Duodenal mucosa (tissue), 2 donors: Measurements from ENCODE around the gene XYLT1.
"Not testable (repeated sequence)": the region's sequence is repeated elsewhere in the genome, so short reads cannot be mapped to it uniquely, and the experiment has no call there.

ENCODE experiments used
- H3K27ac ChIP-seq: one replicate; pipeline ENCODE4 v1.7.0; 2013; ENCODE audit warnings: low read depth, low read length
- H3K27me3 ChIP-seq, 2 donors: one replicate each; pipeline ENCODE4 v1.7.0; 2013; ENCODE audit warnings: low read length in 2 of 2, control low read depth in 1 of 2; ENCODE audit not compliant: insufficient read depth in 2 of 2, control insufficient read depth in 1 of 2
- H3K36me3 ChIP-seq, 2 donors: one replicate each; pipeline ENCODE4 v1.7.0; 2013; ENCODE audit warnings: low read length in 2 of 2, control low read depth in 1 of 2; ENCODE audit not compliant: insufficient read depth in 2 of 2, control insufficient read depth in 1 of 2
- H3K4me1 ChIP-seq, 2 donors: one replicate each; pipeline ENCODE4 v1.7.0; 2013; ENCODE audit warnings: low read length in 2 of 2, control low read depth in 1 of 2; ENCODE audit not compliant: insufficient read depth in 2 of 2, control insufficient read depth in 1 of 2
- H3K4me3 ChIP-seq, 2 donors: one replicate each; pipeline ENCODE4 v1.7.0; 2013; ENCODE audit warnings: low read length in 2 of 2, low read depth in 1 of 2
- H3K9ac ChIP-seq, 2 donors: one replicate each; pipeline ENCODE4 v1.7.0; 2013; ENCODE audit warnings: low read length in 2 of 2, low read depth in 1 of 2
- H3K9me3 ChIP-seq, 2 donors: one replicate each; pipeline ENCODE4 v1.7.0; 2013; ENCODE audit warnings: low read length in 2 of 2, control low read depth in 1 of 2; ENCODE audit not compliant: control insufficient read depth in 1 of 2

XYLT1 gene

DNA sequence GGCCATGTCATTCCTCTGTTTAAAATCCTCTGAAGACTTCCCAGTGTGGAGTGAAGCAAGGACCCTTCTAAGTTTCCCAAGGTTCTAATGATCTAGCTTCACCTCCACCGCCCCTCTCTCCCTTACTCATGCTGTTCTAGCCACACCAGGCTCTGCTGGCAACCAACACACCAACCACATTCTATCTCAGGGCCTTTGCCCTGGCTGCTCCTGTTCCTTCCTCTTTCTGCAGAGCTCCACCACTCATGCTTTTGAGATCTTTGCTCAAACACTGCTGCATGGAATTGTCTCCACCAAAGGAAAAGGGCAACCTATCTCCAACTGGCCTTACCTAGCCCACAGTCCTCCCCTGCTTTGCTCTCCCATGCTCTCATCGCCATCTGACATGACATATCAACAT lies 128.7 kb downstream of the XYLT1 start:
- Histone ChIP-seq H3K4me1 (peaks cover 32 to 49% of the 10 kb centered on the region in 2 donors), H3K36me3 (no peaks in the 10 kb centered on the region), H3K27me3 (no peaks in the 10 kb centered on the region), H3K9me3 (no peaks in the 10 kb centered on the region), H3K9ac (no peak overlapping the region), H3K4me3 (no peak overlapping the region), H3K27ac (no peak overlapping the region)

DNA sequence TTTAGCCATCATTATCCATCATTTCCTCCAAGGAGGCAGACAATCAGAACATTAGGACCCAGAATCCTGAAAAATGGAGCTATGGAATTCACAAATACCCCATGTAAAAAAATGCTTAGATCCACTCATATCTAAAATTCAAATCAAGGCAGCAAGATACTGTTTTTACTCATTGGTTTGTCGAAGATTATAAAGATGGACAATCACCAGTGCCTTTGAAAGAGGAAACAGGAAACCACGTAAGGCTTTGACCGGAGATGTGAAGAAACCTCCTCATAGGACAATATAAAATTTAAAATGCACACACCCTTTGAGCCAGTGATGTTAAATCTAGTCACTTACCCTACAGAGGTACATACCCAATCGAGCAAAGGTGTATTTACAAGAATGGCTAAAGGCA lies 130.0 kb downstream of the XYLT1 start:
- Histone ChIP-seq H3K36me3 (no peaks in the 10 kb centered on the region), H3K9me3 (no peaks in the 10 kb centered on the region), H3K9ac (no peak overlapping the region), H3K4me1 (peaks cover 22 to 37% of the 10 kb centered on the region in 2 donors), H3K4me3 (no peak overlapping the region), H3K27me3 (no peaks in the 10 kb centered on the region), H3K27ac (no peak overlapping the region)

DNA sequence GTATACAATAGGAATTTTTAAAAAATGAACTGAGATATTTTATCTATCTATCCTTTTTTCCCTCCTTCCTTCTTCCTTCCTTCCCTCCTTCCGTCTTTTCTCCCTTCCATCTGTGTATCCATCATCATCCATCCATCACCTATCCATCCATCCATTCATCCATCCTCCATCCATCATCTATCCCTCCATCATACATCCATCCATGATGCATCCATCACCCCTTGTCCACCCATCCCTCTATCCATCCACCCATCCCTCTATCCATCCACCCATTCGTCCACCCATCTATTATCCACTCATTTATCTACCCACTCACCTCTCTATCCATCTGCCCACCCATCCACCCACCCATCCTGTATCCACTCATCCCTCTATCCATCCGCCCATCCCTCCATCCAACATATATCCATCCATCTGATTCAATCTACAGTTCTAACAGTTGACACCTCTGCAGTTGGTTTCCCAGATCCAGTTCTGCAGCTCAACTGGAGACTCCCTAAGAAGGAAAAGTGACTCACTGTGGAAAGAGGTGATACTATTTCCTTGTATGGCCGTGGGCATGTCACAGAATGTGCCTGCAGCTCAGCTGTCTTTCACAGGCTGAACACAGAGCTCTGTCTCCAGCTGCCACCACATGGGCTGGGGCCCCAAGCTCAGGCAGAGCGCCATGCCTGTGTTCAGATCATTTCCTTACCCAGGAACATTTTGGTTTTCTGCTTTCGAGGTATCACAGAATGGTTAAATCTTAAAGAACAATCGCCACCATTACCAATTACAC lies 130.8 kb downstream of the XYLT1 start:
- Histone ChIP-seq H3K4me3 (no peak overlapping the region), H3K27me3 (no peaks in the 10 kb centered on the region), H3K9ac (no peak overlapping the region), H3K9me3 (no peaks in the 10 kb centered on the region), H3K27ac (no peak overlapping the region), H3K36me3 (no peaks in the 10 kb centered on the region), H3K4me1 (peaks cover 16 to 32% of the 10 kb centered on the region in 2 donors)

DNA sequence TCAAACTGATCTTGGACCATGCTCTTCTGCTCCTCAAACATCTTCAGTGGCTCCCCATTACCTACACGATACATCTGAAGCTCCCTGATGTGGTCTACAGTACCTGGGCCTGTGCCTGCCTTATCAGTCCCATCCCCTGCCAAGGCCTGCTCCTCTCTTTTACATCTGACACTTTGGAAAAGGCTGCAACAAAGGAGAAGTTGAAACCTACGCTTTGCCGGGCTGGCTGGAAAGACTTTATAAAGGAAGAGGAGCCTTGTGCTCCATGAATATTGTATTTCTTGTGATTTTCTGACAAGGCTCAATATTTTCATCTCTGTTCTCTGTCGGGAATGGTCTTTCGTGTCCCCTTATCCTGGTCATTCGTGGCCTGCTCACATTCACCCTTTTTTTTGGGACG lies 132.5 kb downstream of the XYLT1 start:
- Histone ChIP-seq H3K27me3 (no peaks in the 10 kb centered on the region), H3K9me3 (no peaks in the 10 kb centered on the region), H3K4me3 (no peak overlapping the region), H3K27ac (no peak overlapping the region), H3K4me1 (peaks cover 15 to 24% of the 10 kb centered on the region in 2 donors), H3K9ac (no peak overlapping the region), H3K36me3 (no peaks in the 10 kb centered on the region)

DNA sequence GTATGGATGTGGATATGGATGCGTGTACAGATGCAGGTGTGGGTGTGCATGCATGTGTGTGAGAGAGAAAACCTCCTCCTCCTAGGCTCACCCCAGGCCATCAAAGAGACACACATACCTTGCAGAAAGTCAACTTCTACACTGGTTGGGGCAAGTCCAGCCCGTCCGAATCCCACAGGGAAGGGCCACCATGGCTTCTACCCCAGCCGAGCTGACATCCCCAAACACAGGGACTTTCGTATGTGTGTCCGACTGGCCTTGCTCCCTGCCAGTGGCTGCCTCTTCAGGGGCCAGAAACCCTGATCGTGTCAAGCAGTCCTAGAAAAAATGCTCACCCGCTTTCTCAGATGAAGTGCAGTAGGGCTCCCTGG lies 134.2 kb downstream of the XYLT1 start:
- Histone ChIP-seq H3K4me1 (peaks cover 7 to 12% of the 10 kb centered on the region in 2 donors), H3K36me3 (no peaks in the 10 kb centered on the region), H3K27ac (no peak overlapping the region), H3K9me3 (no peaks in the 10 kb centered on the region), H3K27me3 (no peaks in the 10 kb centered on the region), H3K9ac (no peak overlapping the region), H3K4me3 (no peak overlapping the region)

DNA sequence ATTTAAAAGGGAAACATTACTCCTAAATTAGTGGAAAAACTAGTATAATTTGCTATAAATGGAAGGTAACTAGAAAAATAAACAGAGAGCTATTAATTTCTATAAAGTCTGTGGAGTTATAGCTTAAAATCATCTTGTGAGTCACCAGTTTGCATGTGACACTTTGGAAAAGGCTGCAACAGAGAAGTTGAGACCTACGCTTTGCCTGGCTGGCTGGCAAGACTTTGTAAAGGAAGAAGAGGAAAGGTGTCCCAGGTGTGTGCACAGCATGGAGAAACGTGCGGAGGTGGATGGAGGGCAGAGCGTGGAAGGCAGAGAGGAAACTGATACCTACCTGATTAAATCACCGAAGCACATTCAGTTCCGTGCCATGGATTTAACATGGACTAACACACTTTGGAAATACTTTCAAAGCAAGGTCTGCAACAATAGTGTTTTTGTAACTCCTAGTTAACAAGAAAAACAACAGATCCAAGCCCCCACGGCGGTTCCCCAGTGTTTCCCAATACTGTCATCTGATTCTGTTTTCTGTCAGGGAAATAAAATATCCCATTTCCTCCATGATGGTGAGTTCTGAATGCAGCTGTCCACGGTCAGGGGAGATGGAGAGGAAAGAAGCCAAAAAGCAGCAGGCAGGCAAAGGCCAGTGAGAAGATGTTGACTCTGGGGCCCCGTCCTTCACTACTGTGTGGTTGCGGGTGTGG lies 134.8 kb downstream of the XYLT1 start:
- H3K27ac ChIP-seq, result no peak overlapping the region
- no peak overlapping the region for H3K4me3 ChIP-seq

DNA sequence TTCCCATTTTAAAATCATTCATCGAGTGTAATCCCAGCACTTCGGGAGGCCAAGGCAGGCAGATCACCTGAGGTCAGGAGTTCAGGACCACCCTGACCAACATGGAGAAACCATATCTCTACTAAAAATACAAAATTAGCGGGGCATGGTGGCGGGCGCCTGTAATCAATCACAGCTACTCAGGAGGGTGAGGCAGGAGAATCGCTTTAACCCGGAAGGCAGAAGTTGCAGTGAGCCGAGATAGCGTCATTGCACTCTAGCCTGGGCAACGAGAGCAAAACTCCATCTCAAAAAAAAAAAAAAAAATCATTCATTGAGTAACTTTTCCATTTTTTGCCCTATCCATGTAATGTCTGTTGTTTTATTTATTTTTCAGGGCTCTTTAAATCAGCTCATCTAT lies 135.4 kb downstream of the XYLT1 start:
- H3K4me1 ChIP-seq, H3K4me3 ChIP-seq, H3K27me3 ChIP-seq, H3K9me3 ChIP-seq, H3K27ac ChIP-seq, H3K36me3 ChIP-seq, H3K9ac ChIP-seq: not testable (repeated sequence)

More for the DNA sequence above, 134.8 kb downstream of the XYLT1 start:
- no peaks in the 10 kb centered on the region for H3K9me3 ChIP-seq
- no peaks in the 10 kb centered on the region for H3K27me3 ChIP-seq
- H3K36me3 ChIP-seq, result no peaks in the 10 kb centered on the region
- H3K9ac ChIP-seq, result no peak overlapping the region
- peaks cover 7 to 9% of the 10 kb centered on the region in 2 donors for H3K4me1 ChIP-seq

DNA sequence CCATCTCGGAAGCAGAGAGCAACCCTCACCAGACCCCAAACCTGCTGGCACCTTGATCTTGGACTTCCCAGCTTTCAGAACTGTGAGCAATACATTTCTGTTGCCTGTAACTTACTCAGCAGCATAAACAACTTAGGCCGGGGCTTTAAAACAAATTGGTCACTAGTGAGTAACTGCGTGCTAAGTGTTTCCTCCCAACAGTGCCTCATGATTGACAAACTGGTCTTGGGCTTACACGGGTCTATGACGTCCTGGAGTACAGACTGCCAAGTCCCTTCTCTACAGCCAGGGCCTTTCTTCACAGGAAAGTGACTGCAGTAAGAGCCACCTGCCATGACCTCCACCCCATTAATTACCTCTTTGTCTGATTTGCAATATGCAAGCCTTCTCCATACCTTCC lies 136.7 kb downstream of the XYLT1 start:
- Histone ChIP-seq H3K9me3 (no peaks in the 10 kb centered on the region), H3K4me1 (peaks cover 11% of the 10 kb centered on the region in 2 donors), H3K9ac (no peak overlapping the region), H3K4me3 (no peak overlapping the region), H3K27me3 (no peaks in the 10 kb centered on the region), H3K36me3 (no peaks in the 10 kb centered on the region), H3K27ac (no peak overlapping the region)

DNA sequence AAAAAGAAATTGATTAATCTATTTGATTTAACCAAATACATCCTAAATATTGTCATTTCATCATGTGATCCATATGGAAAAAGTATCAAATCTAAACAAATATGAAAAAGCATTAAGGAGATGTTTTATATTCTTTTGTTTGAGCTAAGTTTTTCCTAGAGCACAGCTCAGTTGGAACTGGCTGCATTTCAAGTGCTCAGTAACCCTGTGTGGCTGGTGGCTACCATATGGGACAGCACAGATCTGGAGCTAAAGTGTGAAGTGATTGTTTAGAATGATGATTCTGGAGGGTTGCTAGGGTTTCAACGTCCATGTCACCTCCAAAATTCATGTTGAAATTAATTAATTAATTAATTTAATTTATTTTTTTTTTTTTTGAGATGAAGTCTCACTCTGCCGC lies 137.5 kb downstream of the XYLT1 start:
- no peak overlapping the region for H3K4me3 ChIP-seq
- no peak overlapping the region for H3K27ac ChIP-seq
- no peak overlapping the region for H3K9ac ChIP-seq
- no peaks in the 10 kb centered on the region for H3K27me3 ChIP-seq
- H3K4me1 ChIP-seq, result peaks cover 13 to 16% of the 10 kb centered on the region in 2 donors
- H3K36me3 ChIP-seq, result no peaks in the 10 kb centered on the region
- no peaks in the 10 kb centered on the region for H3K9me3 ChIP-seq

DNA sequence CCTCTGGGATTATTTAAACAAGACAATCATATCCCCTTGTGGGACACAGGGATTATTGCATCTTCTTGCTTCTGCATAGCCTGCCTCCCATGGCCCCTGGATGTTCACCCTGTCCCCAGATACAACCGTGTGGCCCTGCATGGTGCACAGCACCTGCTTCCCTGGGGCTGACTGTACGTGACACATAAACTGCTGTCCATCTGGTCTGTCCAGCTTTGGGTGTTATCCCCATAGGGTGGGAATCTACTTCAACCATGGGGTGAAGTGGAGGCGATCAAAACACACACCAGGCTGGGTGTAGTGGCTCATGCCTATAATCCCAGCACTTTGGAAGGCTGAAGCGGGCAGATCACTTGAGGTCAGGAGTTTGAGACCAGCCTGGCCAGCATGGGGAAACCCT lies 138.8 kb downstream of the XYLT1 start:
- Histone ChIP-seq H3K4me3 (no peak overlapping the region), H3K9me3 (no peaks in the 10 kb centered on the region), H3K27ac (no peak overlapping the region), H3K4me1 (peaks cover 13 to 16% of the 10 kb centered on the region in 2 donors), H3K27me3 (no peaks in the 10 kb centered on the region), H3K36me3 (no peaks in the 10 kb centered on the region), H3K9ac (no peak overlapping the region)
